Mammary epithelial cell (primary cell): ENCODE measurements around the gene PEAK1.

Source experiments
- EZH2 ChIP-seq: IDR thresholded peaks from 2 replicates; pipeline ENCODE4 v1.6.1; 2012; ENCODE audit warnings: low read length, inconsistent platforms, borderline replicate concordance
- TF ChIP-seq, protein P1 (sequence below), 2 donors: IDR thresholded peaks in 1 of 2; conservative IDR thresholded peaks in 1 of 2; 2 replicates each; pipeline ENCODE4 v1.5.1; 2011 to 2012; ENCODE audit warnings: inconsistent platforms in 2 of 2, low read length in 2 of 2, mild to moderate bottlenecking in 2 of 2, control low read depth in 1 of 2, low read depth in 1 of 2; ENCODE audit not compliant: insufficient read depth in 1 of 2; ENCODE audit errors: extremely low read depth in 1 of 2

DNA sequence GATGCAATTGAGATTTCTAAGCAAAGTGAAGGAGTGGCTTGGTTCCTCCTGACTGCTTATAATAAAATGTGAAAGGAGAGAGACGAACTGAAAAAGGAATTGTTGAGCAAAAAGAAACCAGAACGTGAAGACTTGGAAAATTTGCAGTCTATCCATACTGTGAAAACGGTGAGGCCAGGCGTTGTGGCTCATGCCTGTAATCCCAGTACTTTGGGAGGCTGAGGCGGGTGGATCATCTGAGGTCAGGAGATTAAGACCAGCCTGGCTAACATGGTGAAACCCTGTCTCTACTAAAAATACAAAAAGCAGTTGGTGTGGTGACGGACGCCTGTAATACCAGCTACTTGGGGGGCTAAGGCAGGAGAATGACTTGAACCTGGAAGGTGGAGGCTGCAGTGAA lies 292.3 kb downstream of the PEAK1 start:
- TF ChIP-seq, protein P1, sequence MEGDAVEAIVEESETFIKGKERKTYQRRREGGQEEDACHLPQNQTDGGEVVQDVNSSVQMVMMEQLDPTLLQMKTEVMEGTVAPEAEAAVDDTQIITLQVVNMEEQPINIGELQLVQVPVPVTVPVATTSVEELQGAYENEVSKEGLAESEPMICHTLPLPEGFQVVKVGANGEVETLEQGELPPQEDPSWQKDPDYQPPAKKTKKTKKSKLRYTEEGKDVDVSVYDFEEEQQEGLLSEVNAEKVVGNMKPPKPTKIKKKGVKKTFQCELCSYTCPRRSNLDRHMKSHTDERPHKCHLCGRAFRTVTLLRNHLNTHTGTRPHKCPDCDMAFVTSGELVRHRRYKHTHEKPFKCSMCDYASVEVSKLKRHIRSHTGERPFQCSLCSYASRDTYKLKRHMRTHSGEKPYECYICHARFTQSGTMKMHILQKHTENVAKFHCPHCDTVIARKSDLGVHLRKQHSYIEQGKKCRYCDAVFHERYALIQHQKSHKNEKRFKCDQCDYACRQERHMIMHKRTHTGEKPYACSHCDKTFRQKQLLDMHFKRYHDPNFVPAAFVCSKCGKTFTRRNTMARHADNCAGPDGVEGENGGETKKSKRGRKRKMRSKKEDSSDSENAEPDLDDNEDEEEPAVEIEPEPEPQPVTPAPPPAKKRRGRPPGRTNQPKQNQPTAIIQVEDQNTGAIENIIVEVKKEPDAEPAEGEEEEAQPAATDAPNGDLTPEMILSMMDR (conservative IDR thresholded peaks at IDR 0.05 in 1 of 2, IDR thresholded peaks at IDR 0.05 in 1 of 2; ENCODE audit: extremely low read depth in 1 of 2, insufficient read depth in 1 of 2, low read depth in 1 of 2, low read length in 2 of 2): no peak
- no peak for TF ChIP-seq EZH2
